ENCODE measurements around the gene IRF4.
"Not testable (repeated sequence)": the region's sequence is repeated elsewhere in the genome, so short reads cannot be mapped to it uniquely, and the experiment has no call there.

Gene IRF4

DNA sequence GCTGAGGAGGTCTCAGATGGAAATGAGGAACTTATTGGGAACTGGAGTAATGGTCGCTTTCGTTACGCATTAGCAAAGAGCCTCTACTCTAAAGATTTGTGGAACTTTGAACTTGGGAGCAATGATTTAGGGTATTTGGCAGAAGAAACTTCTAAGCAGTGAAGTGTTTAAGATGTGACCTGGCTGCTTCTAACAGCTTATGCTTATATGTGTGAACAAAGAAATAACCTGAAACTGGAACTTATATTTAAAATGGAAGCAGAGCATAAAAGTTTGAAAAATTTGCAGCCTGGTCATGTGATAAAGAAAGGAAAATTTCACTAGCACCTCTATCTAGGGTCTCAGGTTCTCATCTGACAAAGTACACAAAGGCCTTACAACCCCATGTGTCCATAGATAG is 23.5 kb downstream of the IRF4 start:
- H3K4me3 ChIP-seq (ENCODE audit: low read depth, low read length): no peak overlapping the region
- no peak for DNase-seq (ENCODE audit: low read depth)
- TF ChIP-seq, protein P1, sequence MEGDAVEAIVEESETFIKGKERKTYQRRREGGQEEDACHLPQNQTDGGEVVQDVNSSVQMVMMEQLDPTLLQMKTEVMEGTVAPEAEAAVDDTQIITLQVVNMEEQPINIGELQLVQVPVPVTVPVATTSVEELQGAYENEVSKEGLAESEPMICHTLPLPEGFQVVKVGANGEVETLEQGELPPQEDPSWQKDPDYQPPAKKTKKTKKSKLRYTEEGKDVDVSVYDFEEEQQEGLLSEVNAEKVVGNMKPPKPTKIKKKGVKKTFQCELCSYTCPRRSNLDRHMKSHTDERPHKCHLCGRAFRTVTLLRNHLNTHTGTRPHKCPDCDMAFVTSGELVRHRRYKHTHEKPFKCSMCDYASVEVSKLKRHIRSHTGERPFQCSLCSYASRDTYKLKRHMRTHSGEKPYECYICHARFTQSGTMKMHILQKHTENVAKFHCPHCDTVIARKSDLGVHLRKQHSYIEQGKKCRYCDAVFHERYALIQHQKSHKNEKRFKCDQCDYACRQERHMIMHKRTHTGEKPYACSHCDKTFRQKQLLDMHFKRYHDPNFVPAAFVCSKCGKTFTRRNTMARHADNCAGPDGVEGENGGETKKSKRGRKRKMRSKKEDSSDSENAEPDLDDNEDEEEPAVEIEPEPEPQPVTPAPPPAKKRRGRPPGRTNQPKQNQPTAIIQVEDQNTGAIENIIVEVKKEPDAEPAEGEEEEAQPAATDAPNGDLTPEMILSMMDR (conservative IDR thresholded peaks at IDR 0.05; ENCODE audit: low read depth, low read length): no peak

DNA sequence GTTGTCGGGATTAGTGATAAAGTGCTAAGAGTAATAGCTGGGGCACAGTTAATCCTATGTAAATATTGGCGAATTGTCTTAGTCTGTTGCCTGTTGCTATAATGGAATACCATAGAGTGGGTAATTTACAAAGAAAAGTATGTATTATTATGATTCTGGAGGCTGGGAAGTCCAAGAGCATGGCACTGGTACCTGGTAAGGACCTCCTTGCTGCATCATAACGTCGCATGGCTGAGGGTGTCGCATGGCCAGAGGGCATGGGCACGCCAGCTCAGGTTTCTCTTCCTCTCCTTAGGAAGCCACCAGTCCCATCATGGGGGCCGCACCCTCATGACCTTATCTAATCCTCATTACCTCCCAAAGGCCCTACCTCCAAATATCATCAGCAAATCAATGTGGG is 29.7 kb downstream of the IRF4 start:
- no peak for DNase-seq (ENCODE audit: low read depth)
- TF ChIP-seq, protein P1 (conservative IDR thresholded peaks at IDR 0.05; ENCODE audit: low read depth, low read length): no peak
- H3K4me3 ChIP-seq (ENCODE audit: low read depth, low read length): no peak overlapping the region

DNA sequence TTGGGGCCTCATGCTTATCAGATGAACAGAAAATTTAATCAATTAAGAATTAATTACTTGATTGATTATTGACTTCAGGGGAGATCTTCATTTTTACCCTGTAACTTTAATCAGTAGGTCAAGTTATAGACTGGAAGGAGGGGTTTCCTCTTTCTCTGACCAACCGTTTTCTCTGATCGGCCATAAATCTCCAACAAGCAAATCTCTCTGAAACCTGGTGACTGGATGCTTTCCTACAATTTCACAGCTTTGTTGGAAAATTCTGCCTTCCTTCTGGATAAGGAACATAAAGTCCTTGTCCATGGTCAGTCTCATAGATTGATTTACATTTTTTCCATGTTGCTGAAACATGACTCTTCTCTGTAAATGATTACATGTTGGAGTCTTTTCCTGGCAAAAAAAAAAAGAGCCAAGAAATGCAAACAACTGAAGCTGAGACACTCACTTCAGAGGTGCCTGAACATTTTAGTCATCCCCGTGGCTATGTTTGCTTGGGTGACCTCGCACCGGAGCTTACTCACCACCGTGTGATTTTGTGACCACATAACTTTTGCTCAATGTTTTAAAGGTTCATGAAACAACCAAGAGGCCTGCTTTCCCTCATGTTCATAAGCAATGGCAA is 31.0 kb downstream of the IRF4 start:
- no peak overlapping the region for H3K4me3 ChIP-seq (ENCODE audit: low read depth, low read length)
- TF ChIP-seq, protein P1 (conservative IDR thresholded peaks at IDR 0.05; ENCODE audit: low read depth, low read length): no peak
- peak; percentile 99 for DNase-seq (ENCODE audit: low read depth)

DNA sequence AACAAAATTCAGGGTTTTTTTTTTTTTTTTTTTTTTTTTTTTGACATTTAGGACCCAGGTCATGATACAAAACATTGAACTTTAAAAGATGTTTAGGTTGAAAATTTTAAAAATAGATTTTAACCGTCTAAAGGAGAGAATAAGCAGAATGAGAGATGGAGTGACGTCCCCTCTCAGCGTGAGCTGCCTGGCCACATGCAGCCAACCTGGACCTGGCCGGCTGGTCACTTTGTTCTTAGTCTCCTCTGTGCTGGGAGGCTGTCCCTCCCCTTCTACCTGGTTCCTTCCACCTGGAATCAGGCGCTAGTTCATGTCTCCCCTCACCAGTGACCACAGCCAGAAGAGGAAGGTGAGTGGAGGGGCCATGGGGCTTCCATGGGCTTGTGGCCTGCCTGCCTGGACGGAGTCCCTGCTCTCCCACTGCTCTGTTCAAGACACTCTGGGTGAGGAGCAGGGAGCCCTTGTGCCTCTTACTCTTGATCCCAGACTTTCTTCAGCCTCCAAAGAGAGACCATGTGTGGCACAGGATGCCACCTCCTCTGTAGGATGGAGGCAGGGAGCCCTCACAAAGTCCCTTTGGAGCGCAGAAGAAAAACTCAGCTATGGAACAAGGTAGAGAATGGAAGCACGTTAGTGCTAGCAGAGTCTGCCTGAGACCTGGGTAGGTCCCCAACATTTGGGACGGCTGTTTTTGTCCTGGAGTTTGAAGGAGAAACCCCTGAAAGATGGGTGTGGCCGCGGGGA is 31.7 kb downstream of the IRF4 start:
- TF ChIP-seq, protein P1 (conservative IDR thresholded peaks at IDR 0.05; ENCODE audit: low read depth, low read length): no peak
- no peak for DNase-seq (ENCODE audit: low read depth)

DNA sequence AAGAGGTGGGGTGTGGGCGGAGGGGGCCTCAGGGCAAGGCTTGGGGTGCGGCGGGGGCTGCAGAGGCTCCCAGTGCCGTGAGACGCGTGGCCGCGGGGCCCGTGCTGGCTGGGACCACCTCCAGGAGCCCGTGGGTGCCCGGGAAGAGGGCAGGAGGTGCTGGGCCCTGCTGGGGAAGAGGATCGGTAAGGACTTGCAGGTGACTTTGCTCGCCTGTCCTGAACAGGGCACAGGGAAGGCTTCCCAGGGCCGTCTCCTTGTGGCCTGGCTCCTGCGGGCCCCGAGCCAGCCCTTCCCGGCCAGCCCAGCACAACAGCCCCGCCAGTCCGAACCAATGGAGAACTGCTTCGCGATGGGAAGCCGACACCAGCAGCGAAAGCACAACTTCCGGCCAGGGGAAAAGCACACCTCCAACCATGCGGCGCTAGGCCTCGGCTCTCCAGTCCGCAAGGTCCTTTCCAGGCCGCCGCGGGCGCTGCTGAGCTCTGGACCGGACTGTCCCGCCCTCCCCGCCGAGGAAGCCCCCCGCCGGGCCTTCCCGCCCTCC is 32.3 kb downstream of the IRF4 start:
- H3K4me3 ChIP-seq (ENCODE audit: low read depth, low read length): no peak overlapping the region
- DNase-seq (ENCODE audit: low read depth): no peak
- TF ChIP-seq, protein P1 (conservative IDR thresholded peaks at IDR 0.05; ENCODE audit: low read depth, low read length): no peak

More for the DNA sequence above, 31.7 kb downstream of the IRF4 start:
- no peak overlapping the region for H3K4me3 ChIP-seq (ENCODE audit: low read depth, low read length)

DNA sequence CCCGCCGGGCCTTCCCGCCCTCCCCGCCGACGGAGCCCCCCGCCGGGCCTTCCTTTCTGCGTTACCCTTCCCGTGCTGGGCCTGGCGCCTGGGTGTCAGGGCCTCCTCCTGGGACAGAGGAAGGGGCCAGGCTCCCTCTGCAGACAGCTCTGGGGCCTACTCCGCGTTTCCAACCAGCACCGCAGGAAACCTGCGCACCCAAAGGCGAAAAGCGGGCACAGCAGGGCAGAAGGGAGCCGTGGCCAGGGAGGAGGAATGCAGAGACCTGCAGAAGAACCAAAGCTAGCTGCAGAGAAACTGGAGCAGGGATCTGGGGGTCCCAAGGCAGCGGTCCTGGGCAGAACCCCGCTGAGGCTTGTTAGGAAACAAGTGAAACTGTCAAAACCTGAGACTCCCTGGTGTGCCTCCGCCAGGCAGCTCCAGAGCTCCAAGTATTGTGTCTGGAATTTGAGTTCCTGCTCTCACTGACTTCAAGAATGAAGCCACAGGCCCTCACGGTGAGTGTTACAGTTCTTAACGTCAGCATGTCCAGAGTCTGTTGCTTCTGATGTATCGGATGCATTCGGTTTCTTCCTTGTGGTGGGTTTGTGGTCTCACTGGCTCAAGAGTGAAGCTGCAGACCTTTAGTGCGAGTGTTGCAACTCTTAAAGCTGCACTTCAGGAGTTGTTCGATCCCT is 33.3 kb downstream of the IRF4 start:
- no peak overlapping the region for H3K4me3 ChIP-seq (ENCODE audit: low read depth, low read length)
- peak; percentile 64 for DNase-seq (ENCODE audit: low read depth)
- TF ChIP-seq, protein P1 (conservative IDR thresholded peaks at IDR 0.05; ENCODE audit: low read depth, low read length): no peak

DNA sequence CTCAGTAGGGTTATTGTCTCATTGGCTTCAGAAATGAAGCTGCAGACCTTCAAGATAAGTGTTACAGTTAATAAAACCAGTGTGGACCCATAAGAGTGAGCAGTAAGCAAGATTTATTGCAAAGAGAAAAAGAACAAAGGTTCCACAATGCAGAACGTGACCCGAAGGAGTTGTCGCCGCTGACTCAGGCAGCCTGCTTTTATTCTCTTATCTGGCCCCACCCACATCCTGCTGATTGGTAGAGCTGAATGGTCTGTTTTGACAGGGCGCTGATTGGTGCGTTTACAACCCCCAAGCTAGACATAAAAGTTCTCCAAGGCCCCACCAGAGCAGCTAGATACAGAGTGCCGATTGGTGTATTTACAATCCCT is 33.9 kb downstream of the IRF4 start:
- H3K4me3 ChIP-seq (ENCODE audit: low read depth, low read length): not testable (repeated sequence)

DNA sequence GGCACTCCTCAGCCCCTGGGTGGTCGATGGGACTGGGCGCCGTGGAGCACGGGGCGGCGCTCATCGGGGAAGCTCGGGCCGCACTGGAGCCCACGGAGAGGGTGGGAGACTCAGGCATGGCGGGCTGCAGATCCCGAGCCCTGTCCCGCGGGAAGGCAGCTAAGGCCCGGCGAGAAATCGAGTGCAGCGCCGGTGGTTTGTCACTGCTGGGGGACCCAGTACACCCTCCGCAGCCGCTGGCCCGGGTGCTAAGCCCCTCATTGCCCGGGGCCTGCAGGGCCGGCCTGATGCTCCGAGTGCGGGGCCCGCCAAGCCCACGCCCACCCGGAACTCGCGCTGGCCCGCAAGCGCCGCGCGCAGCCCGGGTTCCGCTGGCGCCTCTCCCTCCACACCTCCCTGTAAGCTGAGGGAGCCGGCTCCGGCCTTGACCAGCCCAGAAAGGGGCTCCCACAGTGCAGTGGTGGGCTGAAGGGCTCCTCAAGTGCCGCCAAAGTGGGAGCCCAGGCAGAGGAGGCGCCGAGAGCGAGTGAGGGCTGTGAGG is 34.7 kb downstream of the IRF4 start:
- DNase-seq (ENCODE audit: low read depth); H3K4me3 ChIP-seq (ENCODE audit: low read depth, low read length): not testable (repeated sequence)

More for the DNA sequence above, 33.9 kb downstream of the IRF4 start:
- DNase-seq (ENCODE audit: low read depth): not testable (repeated sequence)
